Chondrocyte (in vitro differentiated cells): ENCODE results near the gene C4A. TPM values are rescaled to one million over a fixed set of nuclear protein-coding genes. Genes with fewer than 3 reads are reported as not detected.
A peak's percentile ranks its signal among the peaks of the same experiment; 100 is the strongest.
"Not testable (repeated sequence)": the region's sequence is repeated elsewhere in the genome, so short reads cannot be mapped to it uniquely, and the experiment has no call there.

ENCODE experiments used
- DNase-seq: peaks from one replicate; pipeline ENCODE4 v3.0.0; 2021; ENCODE audit warnings: mixed read lengths, low spot score
- H3K27ac Mint-ChIP-seq: one replicate; pipeline ENCODE4 v1.8.0; 2021; ENCODE audit warnings: mild to moderate bottlenecking, moderate library complexity, mixed read lengths; ENCODE audit not compliant: unreplicated experiment
- H3K27me3 Mint-ChIP-seq: 2 replicates; pipeline ENCODE4 v1.8.0; 2021; ENCODE audit warnings: low read depth, mixed read lengths
- H3K36me3 Mint-ChIP-seq: 2 replicates; pipeline ENCODE4 v1.8.0; 2021; ENCODE audit warnings: low read depth, mixed read lengths
- H3K4me1 Mint-ChIP-seq: 2 replicates; pipeline ENCODE4 v1.8.0; 2021; ENCODE audit warnings: low read depth, mild to moderate bottlenecking, mixed read lengths
- H3K4me3 Mint-ChIP-seq: one replicate; pipeline ENCODE4 v1.8.0; 2021; ENCODE audit warnings: mild to moderate bottlenecking, moderate library complexity, mixed read lengths; ENCODE audit not compliant: unreplicated experiment
- H3K9me3 Mint-ChIP-seq: 2 replicates; pipeline ENCODE4 v1.8.0; 2021; ENCODE audit warnings: low read depth, mixed read lengths
- total RNA-seq: library from RNA; stranded (reverse); gene quantifications from 3 replicates; pipeline ENCODE4 v1.2.1, GENCODE V29; 2021

Gene C4A
- total RNA-seq, 1 donor from 2014 or later, result 13.3 TPM

DNA sequence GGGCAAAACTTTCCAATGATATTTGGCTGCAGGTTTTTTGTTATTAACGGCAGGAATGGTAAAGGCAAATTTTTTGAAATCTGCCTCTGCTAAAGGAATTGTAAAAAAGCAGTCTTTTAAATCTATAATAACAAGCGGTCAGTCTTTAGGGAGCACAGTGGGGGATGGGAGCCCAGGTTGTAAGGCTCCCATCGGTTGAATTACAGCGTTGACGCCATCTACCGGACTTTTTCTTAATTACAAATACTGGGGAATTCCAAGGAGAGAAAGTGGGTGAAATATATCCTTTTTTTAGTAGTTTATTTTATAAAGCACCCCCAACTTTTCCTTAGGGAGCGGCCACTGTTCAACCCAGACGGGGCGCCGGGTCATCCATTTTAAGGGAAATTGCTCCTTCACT is 40.2 kb downstream of the C4A start:
- not testable (repeated sequence) for H3K36me3 Mint-ChIP-seq, DNase-seq, H3K27me3 Mint-ChIP-seq, H3K4me3 Mint-ChIP-seq, H3K27ac Mint-ChIP-seq, H3K9me3 Mint-ChIP-seq, H3K4me1 Mint-ChIP-seq

DNA sequence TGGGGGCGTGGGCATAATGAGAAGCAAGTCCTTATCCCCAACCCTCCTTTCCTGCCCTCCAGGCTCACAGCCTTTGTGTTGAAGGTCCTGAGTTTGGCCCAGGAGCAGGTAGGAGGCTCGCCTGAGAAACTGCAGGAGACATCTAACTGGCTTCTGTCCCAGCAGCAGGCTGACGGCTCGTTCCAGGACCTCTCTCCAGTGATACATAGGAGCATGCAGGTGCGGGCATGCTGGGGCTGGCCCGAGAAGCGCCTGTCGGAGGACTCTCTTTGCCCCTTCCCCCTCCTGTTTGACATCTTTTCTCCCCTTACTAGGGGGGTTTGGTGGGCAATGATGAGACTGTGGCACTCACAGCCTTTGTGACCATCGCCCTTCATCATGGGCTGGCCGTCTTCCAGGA is 46.8 kb downstream of the C4A start:
- H3K27ac Mint-ChIP-seq, H3K4me3 Mint-ChIP-seq, H3K27me3 Mint-ChIP-seq, H3K9me3 Mint-ChIP-seq, H3K4me1 Mint-ChIP-seq, H3K36me3 Mint-ChIP-seq, DNase-seq: not testable (repeated sequence)

DNA sequence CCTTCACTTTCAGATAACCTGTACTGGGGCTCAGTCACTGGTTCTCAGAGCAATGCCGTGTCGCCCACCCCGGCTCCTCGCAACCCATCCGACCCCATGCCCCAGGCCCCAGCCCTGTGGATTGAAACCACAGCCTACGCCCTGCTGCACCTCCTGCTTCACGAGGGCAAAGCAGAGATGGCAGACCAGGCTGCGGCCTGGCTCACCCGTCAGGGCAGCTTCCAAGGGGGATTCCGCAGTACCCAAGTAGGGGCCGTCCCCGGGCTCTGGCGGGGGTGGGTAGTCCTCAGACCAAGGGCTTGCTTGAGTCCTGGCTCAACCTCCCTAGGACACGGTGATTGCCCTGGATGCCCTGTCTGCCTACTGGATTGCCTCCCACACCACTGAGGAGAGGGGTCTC is 47.7 kb downstream of the C4A start:
- not testable (repeated sequence) for H3K9me3 Mint-ChIP-seq, H3K4me1 Mint-ChIP-seq, H3K27me3 Mint-ChIP-seq

DNA sequence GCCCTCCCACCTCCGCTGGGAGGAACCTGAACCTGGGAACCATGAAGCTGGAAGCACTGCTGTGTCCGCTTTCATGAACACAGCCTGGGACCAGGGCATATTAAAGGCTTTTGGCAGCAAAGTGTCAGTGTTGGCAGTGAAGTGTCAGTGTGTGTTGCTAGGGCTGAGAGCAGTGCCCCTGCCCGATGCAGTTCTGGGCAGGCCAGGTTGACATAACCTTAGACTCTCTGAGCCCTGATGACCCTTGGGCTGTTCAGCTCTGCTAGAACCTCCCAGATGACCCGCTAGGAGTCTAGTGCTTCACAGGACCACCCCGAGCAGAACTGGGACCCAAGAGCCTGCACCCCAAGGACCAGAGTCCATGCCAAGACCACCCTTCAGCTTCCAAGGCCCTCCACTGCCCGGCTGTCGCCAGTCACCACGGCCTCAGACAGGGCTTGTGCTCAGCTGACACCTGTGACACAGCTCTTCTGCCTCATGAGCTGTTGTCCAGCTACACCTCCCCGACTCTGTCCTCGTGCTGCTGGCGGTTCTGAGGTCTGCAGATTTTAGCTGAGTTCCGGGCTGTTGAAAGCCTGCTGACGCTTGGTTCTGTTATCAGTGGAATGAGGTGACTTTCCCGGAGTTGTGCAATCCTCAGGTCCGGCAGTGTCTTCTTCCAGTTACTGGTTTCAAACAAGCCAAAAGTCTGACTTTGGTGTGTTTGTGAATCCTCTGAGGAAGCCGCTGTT is 53.6 kb downstream of the C4A start:
- H3K4me3 Mint-ChIP-seq, H3K36me3 Mint-ChIP-seq, H3K27ac Mint-ChIP-seq, DNase-seq, H3K4me1 Mint-ChIP-seq, H3K27me3 Mint-ChIP-seq, H3K9me3 Mint-ChIP-seq: not testable (repeated sequence)

More for the DNA sequence above, 47.7 kb downstream of the C4A start:
- DNase-seq, H3K27ac Mint-ChIP-seq, H3K4me3 Mint-ChIP-seq, H3K36me3 Mint-ChIP-seq: not testable (repeated sequence)

DNA sequence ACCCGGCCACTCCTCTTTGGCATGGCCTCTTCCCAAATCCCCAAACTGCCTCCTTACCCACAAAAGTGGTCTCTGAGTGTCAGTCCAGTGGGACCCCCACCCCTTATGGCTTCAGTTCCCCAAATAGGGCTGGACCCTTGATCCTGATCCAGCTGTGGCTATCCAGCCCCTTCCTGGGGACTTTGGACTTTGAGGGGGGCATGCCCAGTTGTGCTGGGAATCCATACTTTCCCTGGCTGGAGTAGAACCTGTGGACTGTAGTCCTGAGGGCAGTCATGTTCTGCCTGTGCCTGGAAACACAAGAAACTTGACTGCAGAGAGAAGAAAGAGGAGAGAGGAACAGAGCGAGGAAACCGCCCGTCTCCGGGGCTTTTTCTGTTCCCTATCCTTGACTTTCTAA is 55.3 kb downstream of the C4A start:
- not testable (repeated sequence) for H3K36me3 Mint-ChIP-seq, H3K27ac Mint-ChIP-seq, H3K4me3 Mint-ChIP-seq, H3K4me1 Mint-ChIP-seq, H3K9me3 Mint-ChIP-seq, H3K27me3 Mint-ChIP-seq, DNase-seq

DNA sequence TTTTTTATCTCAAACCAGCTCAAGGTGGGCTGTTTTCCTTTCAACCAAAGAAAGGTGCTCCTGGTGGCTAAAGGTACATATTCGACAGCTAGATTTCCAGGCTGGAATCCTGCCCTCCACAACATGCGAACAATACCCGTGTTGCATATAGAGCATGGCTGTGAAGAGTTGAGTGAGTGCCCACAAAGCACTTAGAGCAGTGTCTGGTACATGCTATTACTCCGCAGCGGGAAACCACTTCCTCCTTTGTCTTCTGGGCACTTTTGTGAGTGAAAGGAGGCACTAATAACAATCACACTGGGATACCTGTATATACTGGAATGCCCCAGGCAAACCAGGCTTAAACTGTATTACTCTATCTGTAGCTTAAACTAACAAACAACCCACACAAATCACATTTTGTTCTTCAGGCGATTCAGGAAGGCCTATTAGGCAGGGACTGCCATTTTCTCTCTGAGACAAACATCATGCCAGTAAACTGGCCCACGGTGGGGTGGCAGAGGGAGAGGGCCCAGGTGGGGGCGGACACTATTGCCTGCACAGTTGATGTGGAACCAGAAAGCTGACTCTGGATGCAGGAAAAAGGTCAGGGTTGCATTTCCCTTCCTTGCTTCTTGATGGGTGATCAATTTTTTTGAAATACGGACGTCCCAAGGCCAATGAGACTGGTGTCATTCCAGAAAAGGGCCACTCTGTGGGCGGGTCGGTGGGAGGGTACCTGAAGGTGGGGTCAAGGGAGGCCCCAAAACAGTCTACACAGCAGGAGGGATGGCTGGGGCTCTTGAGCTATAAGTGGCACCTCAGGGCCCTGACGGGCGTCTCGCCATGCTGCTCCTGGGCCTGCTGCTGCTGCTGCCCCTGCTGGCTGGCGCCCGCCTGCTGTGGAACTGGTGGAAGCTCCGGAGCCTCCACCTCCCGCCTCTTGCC is 56.0 kb downstream of the C4A start, which contains the start of gene CYP21A2:
Gene CYP21A2 (plus strand): TSS at position 818 of the 927 bp plus-strand sequence. CDS start 8 bp downstream, at position 826.
- H3K27me3 Mint-ChIP-seq, H3K27ac Mint-ChIP-seq, H3K9me3 Mint-ChIP-seq, H3K4me3 Mint-ChIP-seq, H3K4me1 Mint-ChIP-seq, DNase-seq, H3K36me3 Mint-ChIP-seq: not testable (repeated sequence)

GRCh38 chr6:32038878-32039277 is 57.0 kb downstream of the C4A start:
- not testable (repeated sequence) for H3K4me1 Mint-ChIP-seq, H3K4me3 Mint-ChIP-seq, DNase-seq, H3K36me3 Mint-ChIP-seq, H3K27me3 Mint-ChIP-seq, H3K9me3 Mint-ChIP-seq, H3K27ac Mint-ChIP-seq

- H3K27me3 Mint-ChIP-seq, DNase-seq, H3K36me3 Mint-ChIP-seq, H3K27ac Mint-ChIP-seq, H3K9me3 Mint-ChIP-seq, H3K4me1 Mint-ChIP-seq, H3K4me3 Mint-ChIP-seq: not testable (repeated sequence)
Observed at GRCh38 chr6:32039321-32040274, 57.7 kb downstream of the C4A start.

DNA sequence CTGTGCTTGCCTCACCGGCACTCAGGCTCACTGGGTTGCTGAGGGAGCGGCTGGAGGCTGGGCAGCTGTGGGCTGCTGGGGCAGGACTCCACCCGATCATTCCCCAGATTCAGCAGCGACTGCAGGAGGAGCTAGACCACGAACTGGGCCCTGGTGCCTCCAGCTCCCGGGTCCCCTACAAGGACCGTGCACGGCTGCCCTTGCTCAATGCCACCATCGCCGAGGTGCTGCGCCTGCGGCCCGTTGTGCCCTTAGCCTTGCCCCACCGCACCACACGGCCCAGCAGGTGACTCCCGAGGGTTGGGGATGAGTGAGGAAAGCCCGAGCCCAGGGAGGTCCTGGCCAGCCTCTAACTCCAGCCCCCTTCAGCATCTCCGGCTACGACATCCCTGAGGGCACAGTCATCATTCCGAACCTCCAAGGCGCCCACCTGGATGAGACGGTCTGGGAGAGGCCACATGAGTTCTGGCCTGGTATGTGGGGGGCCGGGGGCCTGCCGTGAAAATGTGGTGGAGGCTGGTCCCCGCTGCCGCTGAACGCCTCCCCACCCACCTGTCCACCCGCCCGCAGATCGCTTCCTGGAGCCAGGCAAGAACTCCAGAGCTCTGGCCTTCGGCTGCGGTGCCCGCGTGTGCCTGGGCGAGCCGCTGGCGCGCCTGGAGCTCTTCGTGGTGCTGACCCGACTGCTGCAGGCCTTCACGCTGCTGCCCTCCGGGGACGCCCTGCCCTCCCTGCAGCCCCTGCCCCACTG is 58.6 kb downstream of the C4A start:
- H3K9me3 Mint-ChIP-seq, result not testable (repeated sequence)

GRCh38 chr6:32041050-32041321 is 59.1 kb downstream of the C4A start:
- not testable (repeated sequence) for H3K4me1 Mint-ChIP-seq, H3K9me3 Mint-ChIP-seq, H3K36me3 Mint-ChIP-seq, H3K4me3 Mint-ChIP-seq, DNase-seq, H3K27me3 Mint-ChIP-seq, H3K27ac Mint-ChIP-seq

More for the DNA sequence above, 58.6 kb downstream of the C4A start:
- H3K4me3 Mint-ChIP-seq, H3K4me1 Mint-ChIP-seq, H3K27ac Mint-ChIP-seq, H3K27me3 Mint-ChIP-seq, H3K36me3 Mint-ChIP-seq, DNase-seq: not testable (repeated sequence)

DNA sequence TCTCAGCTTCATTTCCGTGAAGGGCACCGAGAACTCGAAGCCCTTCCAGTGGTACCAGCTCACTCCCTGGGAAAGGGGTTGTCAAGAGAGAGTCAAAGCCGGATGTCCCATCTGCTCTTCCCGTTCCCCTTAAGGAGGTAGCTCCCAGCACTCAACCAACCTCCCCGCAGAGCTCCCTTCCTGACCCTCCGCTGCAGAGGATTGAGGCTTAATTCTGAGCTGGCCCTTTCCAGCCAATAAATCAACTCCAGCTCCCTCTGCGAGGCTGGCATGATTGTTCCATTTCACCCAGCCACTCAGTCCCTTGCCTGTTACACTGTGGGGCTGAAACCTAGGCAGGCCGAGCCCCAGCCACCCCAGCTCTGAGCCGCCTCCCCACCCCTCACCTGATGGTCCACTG is 59.5 kb downstream of the C4A start:
- H3K27ac Mint-ChIP-seq, result peak overlapping the region; percentile 12
- H3K4me3 Mint-ChIP-seq, result not testable (repeated sequence)

DNA sequence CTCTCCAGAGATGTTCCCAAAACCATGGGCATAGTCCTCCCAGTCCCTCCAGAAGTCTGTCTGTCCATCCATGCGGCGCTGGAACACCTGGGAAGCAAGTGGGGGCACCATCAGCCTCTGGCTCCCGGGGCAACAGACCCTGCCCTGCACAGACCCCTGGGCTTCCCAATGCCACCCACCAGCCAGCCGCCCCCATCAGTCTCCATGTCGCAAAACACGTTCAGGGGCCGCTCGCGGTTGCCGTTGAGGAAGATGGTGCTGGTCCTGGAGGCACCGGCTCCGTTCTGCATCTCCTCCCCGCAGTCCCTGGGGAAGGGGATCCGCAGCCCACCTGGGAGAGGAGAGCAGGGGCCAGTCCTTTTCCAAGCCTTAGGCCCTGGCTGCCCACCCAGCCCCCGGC is 60.4 kb downstream of the C4A start:
- not testable (repeated sequence) for H3K9me3 Mint-ChIP-seq, H3K27ac Mint-ChIP-seq

More for the DNA sequence above, 59.5 kb downstream of the C4A start:
- H3K27me3 Mint-ChIP-seq, H3K9me3 Mint-ChIP-seq, H3K4me1 Mint-ChIP-seq, DNase-seq, H3K36me3 Mint-ChIP-seq: not testable (repeated sequence)

More for the DNA sequence above, 60.4 kb downstream of the C4A start:
- not testable (repeated sequence) for DNase-seq, H3K4me1 Mint-ChIP-seq, H3K27me3 Mint-ChIP-seq, H3K36me3 Mint-ChIP-seq, H3K4me3 Mint-ChIP-seq
